Stomach (tissue), 4 donors: ENCODE data around the gene PKHD1.

Source experiments
- CTCF ChIP-seq, 7 experiments: fragments of 450-650 bp in 4 of 7; fragments of 200-600 bp in 3 of 7; sonication (generic) in 3 of 7; IDR thresholded peaks; one replicate each; pipeline ENCODE4 v1.5.1; 2016 to 2019; ENCODE audit warnings: antibody characterized with exemption in 7 of 7, control low read depth in 2 of 7, mild to moderate bottlenecking in 1 of 7
- EP300 ChIP-seq: sonication (generic); formaldehyde crosslinking; IDR thresholded peaks from one replicate; pipeline ENCODE4 v1.6.1; 2017; ENCODE audit warnings: antibody characterized with exemption
- POLR2A ChIP-seq, 4 donors: fragments of 450-650 bp; IDR thresholded peaks; one replicate each; pipeline ENCODE4 v1.6.1; 2016; ENCODE audit warnings: antibody characterized with exemption in 4 of 4, control low read depth in 2 of 4, mild to moderate bottlenecking in 1 of 4, moderate library complexity in 1 of 4

GRCh38 chr6:51866867-51867266 is 220.5 kb downstream of the PKHD1 start:
- TF ChIP-seq CTCF (IDR thresholded peaks at IDR 0.05) (no peak), POLR2A (IDR thresholded peaks at IDR 0.05) (no peak), EP300 (no peak)
